Mononuclear cell (primary cell): ENCODE measurements around the gene MARK2. TPM values are rescaled to one million over a fixed set of nuclear protein-coding genes. Genes with fewer than 3 reads are reported as not detected.

Source experiments
- H3K27me3 ChIP-seq: 2 replicates; pipeline ENCODE4 v1.6.0; 2011; ENCODE audit warnings: low read length, control low read depth; ENCODE audit not compliant: insufficient read depth
- H3K4me1 ChIP-seq: 2 replicates; pipeline ENCODE4 v1.5.1; 2011; ENCODE audit warnings: mild to moderate bottlenecking, low read length, control low read depth; ENCODE audit not compliant: insufficient read depth
- H3K4me3 ChIP-seq: 2 replicates; pipeline ENCODE4 v1.5.1; 2011; ENCODE audit warnings: mild to moderate bottlenecking, low read length, moderate library complexity
- H3K9me3 ChIP-seq: 2 replicates; pipeline ENCODE4 v1.5.1; 2011; ENCODE audit warnings: low read depth, mild to moderate bottlenecking, control low read depth, low read length
- total RNA-seq: library from RNA; depleted of rRNA; stranded (reverse); fragments of >200 nt; gene quantifications from one replicate; pipeline ENCODE4 v1.2.3, GENCODE V29; 2012

Gene MARK2
- total RNA-seq, 1 donor = 19.4 TPM

DNA sequence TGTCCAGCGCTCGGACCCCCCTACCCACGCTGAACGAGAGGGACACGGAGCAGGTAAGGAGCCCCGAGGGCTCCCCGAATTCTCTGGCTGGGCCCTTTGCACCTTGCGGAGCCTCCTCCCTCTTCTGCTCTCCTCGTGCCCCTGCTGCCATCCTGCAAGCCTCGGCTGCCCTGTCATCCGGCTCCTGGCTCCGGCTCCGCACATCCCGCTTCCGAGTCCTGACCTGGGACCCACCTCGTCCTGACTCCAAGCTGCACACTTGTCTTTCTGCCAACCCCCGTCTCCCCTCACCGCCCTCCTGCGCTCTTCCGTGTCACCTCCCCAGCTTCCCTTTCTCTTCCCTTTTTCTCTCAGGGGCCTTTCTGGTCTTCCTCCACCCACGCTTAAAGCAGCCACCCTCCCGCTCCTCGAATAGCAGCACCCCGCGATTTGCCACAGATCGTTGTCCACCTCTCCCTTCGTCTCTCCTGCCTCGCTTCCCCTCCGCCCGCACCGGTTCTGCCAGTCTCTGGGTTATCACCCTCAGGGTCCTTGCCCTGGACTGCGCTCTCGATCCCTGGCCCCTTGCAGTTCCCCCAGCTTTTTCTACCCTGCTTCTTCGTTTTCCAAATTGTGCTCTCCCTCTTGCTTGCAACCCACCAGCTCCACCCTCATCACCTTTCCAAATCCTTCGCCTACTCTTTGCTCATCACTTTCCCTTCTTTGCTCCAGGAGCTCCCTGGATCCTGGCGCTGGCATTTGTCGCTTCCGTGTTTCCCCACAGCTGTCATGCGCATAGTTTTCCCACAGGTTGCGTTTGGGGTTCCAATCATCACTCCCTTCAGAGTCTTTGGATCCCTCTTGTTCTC lies 822 bp downstream of the MARK2 start:
- Histone ChIP-seq H3K9me3 (no peaks in the 10 kb centered on the region), H3K4me1 (peaks cover 65% of the 10 kb centered on the region), H3K27me3 (no peaks in the 10 kb centered on the region), H3K4me3 (peak overlapping the region; percentile 99)

DNA sequence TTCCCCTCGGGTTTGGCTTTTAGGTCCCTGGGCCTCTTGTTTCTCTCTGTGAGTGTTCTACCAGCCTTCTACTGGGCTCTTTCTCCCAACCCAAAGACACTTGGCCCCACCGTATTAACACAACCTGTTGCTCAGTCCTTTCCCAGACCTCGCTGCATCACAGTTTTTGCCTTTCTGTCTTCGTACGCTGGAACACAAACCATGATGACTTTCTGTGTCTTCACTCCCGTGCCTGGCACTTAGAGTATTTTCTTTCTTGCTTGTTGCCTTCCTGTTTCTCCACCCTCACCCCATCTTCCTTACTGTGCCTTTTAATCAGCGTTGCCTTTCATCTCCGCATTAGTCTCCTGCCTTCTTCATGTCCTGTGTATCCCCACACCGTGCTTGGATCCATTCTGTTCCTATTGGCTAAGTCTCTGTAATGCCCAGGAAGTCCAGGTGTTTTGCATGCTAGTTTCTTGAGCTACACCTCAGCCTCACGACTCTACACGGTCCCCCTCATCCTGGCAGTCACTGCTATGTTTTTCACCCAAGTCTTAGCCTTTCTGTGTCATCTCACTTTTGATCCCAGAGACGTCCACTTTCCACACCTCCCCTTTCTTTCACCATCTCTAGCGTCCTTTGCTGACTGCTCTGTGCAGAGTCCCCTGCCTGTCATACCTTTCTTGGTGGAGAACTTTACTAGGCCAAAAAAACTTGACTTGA lies 1.6 kb downstream of the MARK2 start:
- Histone ChIP-seq H3K4me1 (peaks cover 73% of the 10 kb centered on the region), H3K4me3 (peak overlapping the region; percentile 99), H3K27me3 (no peaks in the 10 kb centered on the region), H3K9me3 (no peaks in the 10 kb centered on the region)

DNA sequence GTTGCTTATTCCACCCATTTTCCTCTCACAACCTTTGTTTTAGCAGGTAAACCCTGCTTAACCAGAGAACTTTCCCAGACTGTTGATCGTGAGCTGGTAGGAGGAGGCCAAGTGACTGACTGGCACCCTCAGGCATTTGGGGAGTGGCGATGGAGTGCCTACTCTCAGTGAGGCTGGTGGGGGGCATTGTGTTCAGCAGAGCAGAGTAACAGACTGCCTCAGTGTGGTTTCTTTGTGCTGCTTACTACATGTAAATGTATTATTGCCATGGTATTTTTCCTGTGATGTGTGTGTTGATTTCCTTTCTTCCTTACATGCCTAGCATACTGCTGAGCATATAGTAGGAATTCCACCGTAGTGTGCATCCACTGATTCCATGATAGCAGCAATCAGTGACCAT lies 2.6 kb downstream of the MARK2 start:
- H3K4me3 ChIP-seq = no peak overlapping the region
- peaks cover 79% of the 10 kb centered on the region for H3K4me1 ChIP-seq
- H3K9me3 ChIP-seq = no peaks in the 10 kb centered on the region

DNA sequence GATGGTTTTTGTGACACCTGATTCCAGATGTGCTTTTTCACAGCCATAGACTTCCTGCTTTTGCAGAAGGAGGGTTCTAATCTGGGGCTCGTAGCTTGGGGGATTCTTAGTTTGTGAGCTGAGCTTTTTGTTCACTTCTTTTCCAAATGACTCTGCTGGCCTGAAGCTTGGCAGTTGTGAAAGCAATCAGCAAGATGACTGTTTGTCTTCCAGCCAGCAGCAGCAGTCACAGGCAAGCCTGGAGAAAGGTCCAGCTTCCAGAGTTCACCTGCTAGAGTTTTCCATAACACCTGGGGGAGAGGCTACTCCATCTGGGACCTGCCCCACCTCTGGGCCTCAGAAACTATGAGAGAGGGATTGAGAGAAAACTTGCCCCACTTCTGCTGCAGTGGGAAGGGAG lies 4.1 kb downstream of the MARK2 start:
- Histone ChIP-seq H3K4me3 (no peak overlapping the region), H3K4me1 (peaks cover 76% of the 10 kb centered on the region), H3K27me3 (no peaks in the 10 kb centered on the region)

More for the DNA sequence above, 2.6 kb downstream of the MARK2 start:
- no peaks in the 10 kb centered on the region for H3K27me3 ChIP-seq

DNA sequence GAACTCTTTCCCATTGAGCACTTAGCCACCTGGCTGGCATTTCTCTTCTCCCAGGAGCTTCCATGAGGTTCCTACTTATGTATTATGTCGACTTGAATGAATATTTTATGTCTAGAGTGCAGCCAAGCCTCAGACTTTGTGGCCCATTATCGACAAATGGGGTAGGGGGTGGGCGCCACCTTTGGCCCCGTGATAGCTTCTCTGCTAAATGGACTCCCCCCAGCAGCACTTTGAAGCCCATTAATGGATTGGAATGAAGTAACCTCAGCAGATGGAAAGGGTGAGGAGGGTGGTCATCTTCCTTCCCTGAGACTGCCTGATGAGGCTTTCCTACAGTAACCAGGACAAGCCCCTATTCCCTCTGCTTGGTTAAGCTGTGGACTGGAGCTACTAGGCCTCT lies 5.9 kb downstream of the MARK2 start:
- Histone ChIP-seq H3K27me3 (no peaks in the 10 kb centered on the region), H3K9me3 (no peaks in the 10 kb centered on the region), H3K4me3 (no peak overlapping the region), H3K4me1 (peaks cover 85% of the 10 kb centered on the region)

More for the DNA sequence above, 4.1 kb downstream of the MARK2 start:
- H3K9me3 ChIP-seq = no peaks in the 10 kb centered on the region

DNA sequence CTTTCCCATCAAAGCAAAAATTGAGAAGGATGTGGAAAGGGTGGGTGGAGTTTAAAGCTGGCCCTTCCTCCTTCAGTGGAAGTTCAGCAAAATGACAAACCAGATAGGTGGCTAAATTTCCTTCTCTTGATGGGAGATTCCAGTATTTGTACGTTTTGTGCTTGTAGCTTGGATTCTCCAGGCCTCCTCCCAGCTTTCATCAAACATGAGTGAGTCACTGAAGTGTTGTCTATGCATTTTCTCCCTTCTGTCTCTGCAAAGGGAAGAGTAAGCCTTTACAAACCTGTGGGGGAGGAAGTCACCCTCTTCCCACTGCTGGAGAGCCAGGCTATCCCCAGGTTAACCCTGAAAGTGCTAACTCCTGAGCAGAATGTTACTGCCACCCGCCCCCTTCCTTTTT lies 6.4 kb downstream of the MARK2 start:
- H3K27me3 ChIP-seq = no peaks in the 10 kb centered on the region
- peaks cover 82% of the 10 kb centered on the region for H3K4me1 ChIP-seq
- no peak overlapping the region for H3K4me3 ChIP-seq
- H3K9me3 ChIP-seq = no peaks in the 10 kb centered on the region

DNA sequence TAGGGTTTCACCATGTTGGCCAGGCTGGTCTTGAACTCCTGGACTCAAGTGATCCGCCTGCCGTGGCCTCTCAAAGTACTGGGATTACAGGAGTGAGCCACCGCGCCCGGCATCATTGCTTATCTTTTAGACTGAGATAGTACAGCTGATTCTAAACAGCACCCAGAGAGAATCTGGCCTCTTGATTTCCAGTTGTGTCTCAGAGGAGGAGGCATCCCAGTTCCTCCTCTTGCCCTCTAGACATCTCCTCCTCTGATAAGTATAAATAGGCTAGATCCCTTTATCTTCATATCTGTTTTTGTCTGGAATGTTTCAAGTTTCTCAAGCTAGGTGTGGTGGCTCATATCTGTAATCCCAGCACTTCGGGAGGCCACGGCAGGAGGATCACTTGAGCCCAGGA lies 7.0 kb downstream of the MARK2 start:
- no peak overlapping the region for H3K4me3 ChIP-seq
- H3K9me3 ChIP-seq = no peaks in the 10 kb centered on the region
- peaks cover 82% of the 10 kb centered on the region for H3K4me1 ChIP-seq
- H3K27me3 ChIP-seq = no peaks in the 10 kb centered on the region

DNA sequence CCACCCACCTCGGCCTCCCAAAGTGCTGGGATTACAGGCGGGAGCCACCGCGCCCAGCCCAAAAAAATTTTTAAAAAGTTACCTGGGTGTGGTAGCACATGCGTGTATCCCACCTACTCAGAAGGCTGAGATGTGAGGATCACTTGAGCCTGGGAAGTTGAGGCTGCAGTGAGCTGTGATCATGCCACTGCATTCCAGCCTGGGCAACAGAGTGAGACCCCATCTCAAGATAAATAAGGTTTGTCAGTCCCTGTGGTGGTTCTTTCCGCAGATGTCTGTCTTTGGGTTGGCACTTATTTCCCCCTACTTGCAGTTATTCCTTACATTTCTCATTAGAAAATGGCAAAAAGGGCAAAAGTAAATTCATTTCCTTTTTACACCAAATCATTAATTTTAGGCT lies 8.0 kb downstream of the MARK2 start:
- Histone ChIP-seq H3K9me3 (no peaks in the 10 kb centered on the region), H3K27me3 (no peaks in the 10 kb centered on the region), H3K4me3 (no peak overlapping the region), H3K4me1 (peaks cover 82% of the 10 kb centered on the region)

DNA sequence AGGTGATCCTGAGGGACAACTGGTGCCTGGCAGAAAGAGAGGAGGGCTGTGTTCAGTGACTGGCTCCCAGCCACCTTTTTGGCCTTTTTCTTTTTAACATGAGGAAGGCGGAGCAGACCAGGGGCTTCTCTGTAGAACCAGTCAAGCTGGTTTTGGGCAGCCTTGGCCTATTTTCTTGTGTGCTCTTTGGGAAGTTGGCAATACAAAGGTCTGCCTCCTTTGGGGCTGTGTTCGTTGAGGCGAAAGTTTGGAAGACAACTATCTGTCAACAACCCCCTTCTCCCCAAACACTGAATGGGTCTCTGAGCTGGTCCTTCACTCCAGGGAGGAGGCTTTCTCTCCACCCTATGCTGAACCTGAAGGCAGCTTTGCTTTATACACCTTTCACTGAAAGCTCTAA lies 8.5 kb downstream of the MARK2 start:
- H3K4me3 ChIP-seq = no peak overlapping the region
- no peaks in the 10 kb centered on the region for H3K27me3 ChIP-seq
- H3K4me1 ChIP-seq = peaks cover 77% of the 10 kb centered on the region
- H3K9me3 ChIP-seq = no peaks in the 10 kb centered on the region

DNA sequence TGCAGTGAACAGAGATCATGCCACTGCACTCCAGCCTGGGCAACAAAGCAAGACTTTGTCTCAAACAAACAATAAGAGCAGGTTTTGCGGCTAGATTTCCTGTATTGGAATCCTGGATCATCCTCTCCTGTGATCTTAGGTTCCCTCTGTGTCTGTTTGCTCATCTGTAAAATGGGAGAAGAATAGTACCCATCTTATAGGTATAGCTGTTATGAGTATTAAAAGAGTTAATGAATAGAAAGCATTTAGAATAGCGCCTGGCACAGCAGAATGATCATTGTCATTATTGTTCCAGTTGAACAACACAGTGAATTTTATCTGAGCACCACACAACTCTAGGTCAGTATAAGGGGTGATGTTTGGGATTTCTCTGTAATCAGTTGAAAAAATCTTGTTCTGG lies 10.8 kb downstream of the MARK2 start:
- Histone ChIP-seq H3K4me3 (no peak overlapping the region), H3K9me3 (no peaks in the 10 kb centered on the region), H3K4me1 (peaks cover 60% of the 10 kb centered on the region), H3K27me3 (no peaks in the 10 kb centered on the region)

DNA sequence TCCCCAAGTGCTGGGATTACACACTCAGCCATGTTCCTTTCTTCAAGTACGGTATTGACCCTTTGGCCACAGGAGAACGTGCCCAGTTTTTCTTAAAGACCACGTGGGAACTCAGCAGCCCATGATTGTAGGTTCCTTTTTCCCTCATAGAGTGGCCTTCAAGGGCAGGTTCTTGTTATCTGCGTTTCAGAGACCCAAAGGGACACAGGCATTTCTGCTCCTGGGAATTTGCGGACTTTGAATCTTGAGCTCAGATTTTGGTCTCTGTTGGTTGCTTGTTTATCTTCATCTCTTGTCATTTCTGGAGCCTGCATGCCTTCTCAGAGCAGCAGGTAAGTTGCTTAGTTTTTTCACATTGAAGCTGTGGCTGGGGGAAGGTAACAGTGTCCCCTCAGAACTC lies 12.0 kb downstream of the MARK2 start:
- Histone ChIP-seq H3K27me3 (no peaks in the 10 kb centered on the region), H3K9me3 (no peaks in the 10 kb centered on the region), H3K4me3 (no peak overlapping the region), H3K4me1 (peaks cover 55% of the 10 kb centered on the region)

DNA sequence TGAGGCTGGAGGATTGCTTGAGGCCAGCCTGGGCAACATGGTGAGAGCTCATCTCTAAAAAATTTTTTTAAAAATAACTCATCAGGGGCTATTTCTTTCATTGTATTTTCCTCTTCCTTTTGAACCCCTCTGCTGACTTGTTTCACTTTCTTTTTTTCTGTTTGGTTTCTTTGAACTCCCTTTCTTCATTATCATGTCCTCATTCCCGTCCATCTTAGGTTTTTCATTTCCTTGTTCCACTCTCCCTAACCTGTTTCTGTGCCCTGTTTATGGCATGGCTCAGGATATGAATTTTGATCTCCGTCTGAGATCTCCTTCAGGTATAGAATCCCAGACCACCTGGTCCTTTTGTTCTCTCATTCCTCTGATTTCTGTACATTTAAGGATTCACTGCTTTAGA lies 12.5 kb downstream of the MARK2 start:
- Histone ChIP-seq H3K4me3 (no peak overlapping the region), H3K4me1 (peaks cover 57% of the 10 kb centered on the region), H3K9me3 (no peaks in the 10 kb centered on the region), H3K27me3 (no peaks in the 10 kb centered on the region)

DNA sequence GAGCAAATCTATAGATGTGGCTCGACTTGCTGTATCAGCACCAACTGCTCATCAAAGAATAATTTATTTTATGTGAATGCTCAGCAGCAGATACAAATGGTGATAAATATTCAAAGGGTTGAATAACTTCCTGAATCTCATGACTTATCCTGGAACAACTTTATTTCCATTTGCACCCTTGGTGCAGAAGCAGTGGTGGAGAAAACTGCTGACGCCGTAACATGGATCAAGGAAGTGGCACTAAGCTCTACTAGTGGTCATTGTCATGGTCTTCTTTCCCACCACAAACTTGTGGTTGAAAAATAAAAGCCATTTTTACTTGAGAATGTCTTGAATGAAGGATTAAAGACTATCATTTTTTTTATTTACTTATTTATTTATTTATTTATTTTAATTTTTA lies 14.6 kb downstream of the MARK2 start:
- Histone ChIP-seq H3K4me3 (no peak overlapping the region), H3K9me3 (no peaks in the 10 kb centered on the region), H3K27me3 (no peaks in the 10 kb centered on the region), H3K4me1 (peaks cover 65% of the 10 kb centered on the region)

DNA sequence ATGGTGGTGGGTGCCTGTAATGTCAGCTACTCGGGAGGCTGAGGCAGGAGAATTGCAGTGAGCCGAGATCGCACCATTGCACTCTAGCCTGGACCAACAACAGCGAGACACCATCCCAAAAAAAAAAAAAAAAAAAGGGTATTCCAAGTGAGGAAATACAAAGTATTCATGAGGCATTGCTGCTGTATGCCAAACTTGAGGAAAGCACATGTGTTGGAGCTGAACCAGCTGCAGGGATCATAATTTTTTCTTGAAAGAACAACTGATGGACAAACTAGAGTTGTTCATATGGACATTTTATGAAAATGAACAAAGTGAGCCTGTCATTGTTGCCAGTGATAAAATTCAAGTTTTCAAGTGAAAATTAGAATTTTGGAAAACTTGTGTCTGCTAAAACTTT lies 15.8 kb downstream of the MARK2 start:
- Histone ChIP-seq H3K4me1 (peaks cover 66% of the 10 kb centered on the region), H3K4me3 (no peak overlapping the region), H3K9me3 (no peaks in the 10 kb centered on the region), H3K27me3 (no peaks in the 10 kb centered on the region)

DNA sequence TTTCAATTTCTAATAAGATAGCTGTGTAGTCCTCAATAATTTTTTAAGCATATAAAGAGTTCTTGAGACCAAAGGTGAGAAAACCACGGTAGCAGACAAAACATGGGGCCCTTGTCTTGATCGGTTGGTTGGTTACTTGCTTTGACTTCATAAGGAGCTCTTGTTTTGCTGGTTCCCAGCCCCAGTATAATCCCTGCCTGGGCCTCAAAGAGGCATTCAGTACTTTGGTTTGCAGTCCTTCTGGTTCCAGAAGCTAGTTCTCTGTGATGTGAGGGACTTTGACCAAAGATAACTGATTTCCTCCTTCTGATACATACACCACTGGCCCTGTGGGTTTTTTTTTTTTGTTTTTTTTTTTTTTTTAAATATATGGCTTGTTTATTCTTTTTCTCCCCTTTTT lies 17.1 kb downstream of the MARK2 start:
- Histone ChIP-seq H3K9me3 (no peaks in the 10 kb centered on the region), H3K4me3 (no peak overlapping the region), H3K27me3 (no peaks in the 10 kb centered on the region), H3K4me1 (peaks cover 60% of the 10 kb centered on the region)
